Measurements from ENCODE around the gene PAF1.

The PAF1 gene

GRCh38 chr19:39423258-39424086, 32.6 kb upstream of the PAF1 start:
- no peak for DNase-seq (ENCODE audit: extremely low read depth, low read depth)
- no peak for TF ChIP-seq CTCF (IDR thresholded peaks at IDR 0.05; ENCODE audit: low read depth, low read length)

GRCh38 chr19:39422020-39422419, 31.1 kb upstream of the PAF1 start:
- no peak for TF ChIP-seq CTCF (IDR thresholded peaks at IDR 0.05; ENCODE audit: low read depth, low read length)
- DNase-seq (ENCODE audit: extremely low read depth, low read depth): no peak

GRCh38 chr19:39420769-39421168, 29.9 kb upstream of the PAF1 start:
- no peak for TF ChIP-seq CTCF (IDR thresholded peaks at IDR 0.05; ENCODE audit: low read depth, low read length)
- no peak for DNase-seq (ENCODE audit: extremely low read depth, low read depth)

GRCh38 chr19:39419003-39419402, 28.1 kb upstream of the PAF1 start:
- DNase-seq (ENCODE audit: extremely low read depth, low read depth): no peak
- TF ChIP-seq CTCF (IDR thresholded peaks at IDR 0.05; ENCODE audit: low read depth, low read length): no peak

- no peak for TF ChIP-seq CTCF (IDR thresholded peaks at IDR 0.05; ENCODE audit: low read depth, low read length)
- DNase-seq (ENCODE audit: extremely low read depth, low read depth): no peak
Measured at GRCh38 chr19:39417463-39418181, 26.7 kb upstream of the PAF1 start.

- no peak for TF ChIP-seq CTCF (IDR thresholded peaks at IDR 0.05; ENCODE audit: low read depth, low read length)
- no peak for DNase-seq (ENCODE audit: extremely low read depth, low read depth)
Measured at GRCh38 chr19:39416152-39417120, 25.5 kb upstream of the PAF1 start.

Measured in AG09319 (cell line).